T47D (cell line): ENCODE measurements around the gene GRIN3B.
A peak's percentile ranks its signal among the peaks of the same experiment; 100 is the strongest.

Source experiments
- DNase-seq, 2 experiments: peaks; one replicate each; pipeline versions ENCODE4 v3.0.0 to v3.0.0-alpha.2; 2011 to 2012; ENCODE audit warnings: low read depth in 1 of 2, low spot score in 1 of 2
- JUND ChIP-seq: IDR thresholded peaks from 2 replicates; pipeline ENCODE4 v1.6.1; 2012; ENCODE audit warnings: low read depth
- in situ Hi-C: cut with HindIII; loops from 2 replicates; pipeline ENCODE4 v1.10.0; 2016; ENCODE audit warnings: low sequenced_read_pairs, low pct_unique_long_range_greater_than_20kb

Gene GRIN3B

DNA sequence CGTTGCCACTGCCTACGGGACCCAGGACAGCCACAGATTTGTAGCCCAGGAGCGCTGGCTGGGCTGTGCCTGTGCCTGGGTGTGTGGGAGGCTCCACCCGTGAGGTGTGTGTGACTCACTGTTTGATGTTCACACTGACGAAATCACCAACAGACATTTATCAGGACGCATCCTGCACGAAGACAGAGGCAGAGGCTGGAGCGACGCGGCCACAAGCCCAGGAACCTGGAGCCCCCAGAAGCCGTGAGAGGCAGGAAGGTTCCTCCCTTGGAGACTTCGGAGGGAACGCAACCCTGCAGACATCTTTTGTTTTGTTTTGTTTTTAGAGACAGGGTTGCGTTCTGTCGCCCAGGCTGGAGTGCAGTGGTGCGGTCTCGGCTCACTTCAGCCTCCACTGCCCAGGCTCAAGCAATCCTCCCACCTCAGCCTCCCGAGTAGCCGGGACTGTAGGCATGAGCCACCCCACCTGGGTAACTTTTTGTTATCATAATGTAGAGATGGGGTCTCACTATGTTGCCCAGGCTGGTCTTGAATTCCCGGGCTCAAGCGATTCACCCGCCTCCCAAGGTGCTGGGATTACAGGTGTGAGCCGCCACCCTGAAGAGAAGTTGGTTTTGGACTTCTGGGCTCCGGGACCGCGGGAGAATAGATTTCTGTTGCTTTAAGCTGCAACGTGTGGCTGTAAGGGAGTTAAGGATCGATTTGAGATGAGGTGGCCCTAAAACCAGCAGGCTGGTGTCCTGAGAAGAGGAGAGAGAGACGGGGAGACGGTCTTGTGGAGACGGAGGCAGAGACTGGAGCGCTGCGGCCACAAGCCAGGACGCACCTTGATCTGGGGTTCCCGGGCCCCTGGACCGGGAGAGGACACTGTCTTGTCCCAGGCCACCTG is 41.0 kb upstream of the GRIN3B start:
- DNase-seq, result no peak
- TF ChIP-seq JUND, result no peak
- in situ Hi-C loops, result no loop called here

GRCh38 chr19:960020-960419 is 40.2 kb upstream of the GRIN3B start:
- in situ Hi-C loops, result no loop called here
- TF ChIP-seq JUND, result no peak
- peak in 1 of 2 experiments; percentile 22 for DNase-seq

DNA sequence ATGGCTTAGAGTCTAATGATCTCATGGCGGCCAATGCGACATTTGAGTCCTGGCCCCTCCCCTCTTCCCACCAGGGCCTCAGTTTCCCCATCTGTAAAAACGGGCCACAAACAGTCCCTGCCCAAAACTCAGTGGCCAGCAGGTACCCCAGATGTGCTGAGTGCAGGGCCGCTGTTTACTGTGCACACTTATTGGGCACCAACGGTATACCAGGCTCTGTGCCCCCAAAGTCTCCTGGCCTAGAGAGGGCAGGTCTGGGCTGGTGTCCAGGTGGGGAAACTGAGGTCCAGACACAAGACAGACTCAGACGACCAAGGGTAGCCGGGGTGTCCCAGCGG is 39.6 kb upstream of the GRIN3B start:
- no peak for DNase-seq
- TF ChIP-seq JUND, result no peak
- in situ Hi-C loops, result no loop called here

DNA sequence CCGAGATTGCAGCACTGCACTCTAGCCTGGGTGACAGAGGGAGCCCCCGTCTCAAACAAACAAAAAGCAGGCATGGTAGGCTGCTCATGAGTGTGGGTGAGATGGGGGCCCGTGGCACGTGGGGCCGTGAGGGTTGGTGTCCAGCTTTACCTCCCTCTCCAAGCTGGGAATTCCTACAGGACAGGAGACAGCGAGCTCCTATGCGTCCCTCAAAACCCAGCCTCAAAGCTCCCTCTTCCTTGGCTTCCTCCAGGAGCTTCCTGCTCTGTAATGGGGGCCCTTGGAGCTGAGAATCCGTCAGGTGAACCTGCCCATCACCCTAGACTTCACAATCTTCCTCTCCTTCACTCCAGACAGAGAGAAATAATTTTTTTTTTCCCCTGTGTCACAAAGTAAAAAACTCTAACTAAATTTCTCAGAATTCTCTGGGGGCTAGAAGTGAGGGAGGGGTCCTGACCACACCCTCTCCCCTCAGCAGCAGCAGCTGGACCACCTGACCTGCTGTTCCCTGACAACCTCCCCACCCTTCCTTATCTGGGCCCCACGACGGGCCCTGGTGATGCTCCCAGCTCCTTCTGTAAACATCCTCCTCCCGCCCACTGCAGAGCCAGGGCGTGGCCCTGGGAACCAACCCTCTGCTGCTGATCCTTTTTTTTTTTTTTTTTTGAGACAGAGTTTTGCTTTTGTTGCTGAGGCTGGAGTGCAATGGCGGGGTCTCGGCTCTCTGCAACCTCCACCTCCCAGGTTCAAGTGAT is 38.2 kb upstream of the GRIN3B start:
- in situ Hi-C loops, result no loop called here
- no peak for DNase-seq
- TF ChIP-seq JUND, result no peak

- in situ Hi-C loops, result no loop called here
- DNase-seq, result no peak
- TF ChIP-seq JUND, result no peak
These were observed 37.4 kb upstream of the GRIN3B start for GRCh38 chr19:962683-963400.

GRCh38 chr19:963486-963951 is 36.7 kb upstream of the GRIN3B start:
- DNase-seq, result no peak
- in situ Hi-C loops, result no loop called here
- TF ChIP-seq JUND, result no peak

GRCh38 chr19:964116-964520 is 36.1 kb upstream of the GRIN3B start:
- no peak for DNase-seq
- in situ Hi-C loops, result no loop called here
- TF ChIP-seq JUND, result no peak

DNA sequence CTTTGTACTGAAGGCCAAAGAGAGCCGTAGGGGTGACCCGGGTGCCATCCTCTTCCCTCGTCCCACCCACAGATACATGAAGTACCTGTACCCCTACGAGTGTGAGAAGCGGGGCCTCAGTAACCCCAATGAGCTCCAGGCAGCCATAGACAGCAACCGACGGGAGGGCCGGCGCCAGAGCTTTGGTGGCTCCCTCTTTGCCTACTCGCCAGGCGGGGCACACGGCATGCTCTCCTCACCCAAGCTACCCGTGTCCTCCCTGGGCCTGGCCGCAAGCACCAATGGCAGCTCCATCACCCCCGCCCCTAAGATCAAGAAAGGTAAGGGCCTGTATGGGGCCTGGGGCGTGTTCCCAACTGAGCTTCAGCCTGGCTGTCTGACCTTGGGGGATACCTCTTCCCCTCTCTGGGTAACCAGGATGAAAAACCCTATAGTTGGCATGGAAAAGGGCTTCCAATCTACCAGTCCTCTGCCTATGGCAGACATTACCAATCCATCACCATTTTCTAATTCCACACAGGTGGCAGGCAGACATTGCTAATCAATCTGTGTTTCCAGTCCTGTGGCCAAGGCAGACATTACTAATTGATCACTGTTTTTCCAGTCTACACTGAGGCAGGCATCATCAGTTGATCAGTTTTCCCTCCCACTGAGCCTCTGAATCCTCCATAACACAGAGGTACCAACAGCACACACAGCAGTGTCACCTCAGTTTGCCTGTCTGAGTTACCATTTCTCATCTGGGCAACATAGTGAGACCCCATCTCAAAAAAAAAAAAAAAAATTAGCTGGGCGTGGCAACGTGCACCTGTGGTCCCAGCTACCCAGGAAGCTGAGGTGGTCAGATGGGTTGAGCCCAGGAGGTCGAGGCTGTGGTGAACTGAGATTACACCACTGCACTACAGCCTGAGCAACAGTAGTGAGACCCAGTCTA is 35.2 kb upstream of the GRIN3B start:
- in situ Hi-C loops, result no loop called here
- TF ChIP-seq JUND, result no peak
- peak in 1 of 2 experiments; percentile 71 for DNase-seq

DNA sequence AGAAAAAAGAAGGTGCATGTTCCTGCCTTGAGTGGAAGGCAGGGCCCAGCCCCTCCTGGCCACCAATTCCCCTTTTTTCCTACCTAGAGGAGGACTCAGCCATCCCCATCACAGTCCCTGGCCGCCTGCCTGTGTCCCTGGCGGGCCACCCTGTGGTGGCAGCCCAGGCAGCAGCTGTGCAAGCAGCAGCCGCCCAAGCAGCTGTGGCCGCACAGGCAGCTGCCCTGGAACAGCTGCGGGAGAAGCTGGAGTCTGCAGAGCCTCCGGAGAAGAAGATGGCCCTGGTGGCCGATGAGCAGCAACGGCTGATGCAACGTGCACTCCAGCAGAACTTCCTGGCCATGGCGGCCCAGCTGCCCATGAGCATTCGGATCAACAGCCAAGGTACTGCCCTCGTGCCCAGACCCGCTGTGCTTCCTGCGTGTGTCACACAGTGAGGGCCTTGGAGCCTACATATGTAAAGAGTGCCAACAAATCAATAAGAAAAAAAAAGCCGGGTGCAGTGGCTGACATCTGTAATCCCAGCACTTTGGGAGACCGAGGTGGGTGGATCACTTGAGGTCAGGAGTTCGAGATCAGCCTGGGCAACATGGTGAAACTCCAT is 33.6 kb upstream of the GRIN3B start:
- no peak for TF ChIP-seq JUND
- in situ Hi-C loops, result no loop called here
- DNase-seq, result no peak

GRCh38 chr19:970695-971094 is 29.5 kb upstream of the GRIN3B start:
- in situ Hi-C loops, result no loop called here
- no peak for TF ChIP-seq JUND
- no peak for DNase-seq

- in situ Hi-C loops, result no loop called here
- no peak for TF ChIP-seq JUND
- DNase-seq, result no peak
These were observed 28.4 kb upstream of the GRIN3B start for GRCh38 chr19:971795-972194.
